Parathyroid adenoma (tissue), 2 donors: Measurements from ENCODE around the gene RNF44.

ENCODE experiments used
- H2AFZ ChIP-seq: fragments of 300-600 bp; sonication (generic); one replicate; pipeline ENCODE4 v1.7.0; 2017; ENCODE audit warnings: antibody characterized with exemption, mild to moderate bottlenecking
- H3K27ac ChIP-seq: fragments of 300-600 bp; sonication (generic); one replicate; pipeline ENCODE4 v1.7.0; 2017
- H3K27me3 ChIP-seq: fragments of 300-600 bp; sonication (generic); one replicate; pipeline ENCODE4 v1.7.0; 2017; ENCODE audit warnings: low read length; ENCODE audit not compliant: control insufficient read depth, insufficient read depth
- H3K36me3 ChIP-seq: fragments of 300-600 bp; sonication (generic); one replicate; pipeline ENCODE4 v1.7.0; 2017; ENCODE audit warnings: low read length; ENCODE audit not compliant: control insufficient read depth, insufficient read depth
- H3K4me1 ChIP-seq: fragments of 300-600 bp; sonication (generic); one replicate; pipeline ENCODE4 v1.7.0; 2017; ENCODE audit warnings: control low read depth
- H3K4me2 ChIP-seq: fragments of 300-600 bp; sonication (generic); one replicate; pipeline ENCODE4 v1.7.0; 2017; ENCODE audit warnings: low read length
- H3K4me3 ChIP-seq: fragments of 300-600 bp; sonication (generic); one replicate; pipeline ENCODE4 v1.7.0; 2017; ENCODE audit warnings: low read depth, low read length
- H3K79me2 ChIP-seq: fragments of 300-600 bp; sonication (generic); one replicate; pipeline ENCODE4 v1.7.0; 2017; ENCODE audit warnings: control low read depth
- H3K9ac ChIP-seq: fragments of 300-600 bp; sonication (generic); one replicate; pipeline ENCODE4 v1.7.0; 2017; ENCODE audit warnings: mild to moderate bottlenecking
- H3K9me3 ChIP-seq: fragments of 300-600 bp; sonication (generic); one replicate; pipeline ENCODE4 v1.7.0; 2017; ENCODE audit warnings: low read length; ENCODE audit not compliant: control insufficient read depth
- CTCF ChIP-seq: fragments of 300-600 bp; sonication (generic); IDR thresholded peaks from one replicate; pipeline ENCODE4 v1.7.0; 2017; ENCODE audit warnings: antibody characterized with exemption, mild to moderate bottlenecking
- donor health status: primary hyperparathyroidism.

Gene RNF44

DNA sequence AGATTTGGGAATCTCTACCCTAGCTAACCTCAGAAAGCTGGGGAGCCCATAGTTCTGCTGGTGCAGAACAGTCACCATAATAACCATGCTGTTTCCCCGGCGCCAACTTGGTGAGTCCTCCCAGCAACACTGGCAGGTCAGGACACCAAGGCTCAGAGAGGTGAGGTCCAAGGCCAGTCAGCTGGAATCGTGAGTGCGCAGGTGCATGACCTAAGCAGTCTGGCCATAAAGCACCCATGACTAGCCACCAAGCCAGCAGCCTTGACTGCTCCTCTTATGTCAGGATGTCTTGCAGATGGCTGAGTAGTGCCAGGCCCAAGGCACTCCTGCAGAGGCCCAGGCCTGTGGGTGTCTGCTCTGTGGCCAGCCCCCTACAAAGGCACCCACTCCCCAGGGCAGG lies 2.6 kb downstream of the RNF44 start:
- no peak for TF ChIP-seq CTCF
- no peaks in the 10 kb centered on the region for H3K9me3 ChIP-seq
- peaks cover 26% of the 10 kb centered on the region for H3K4me1 ChIP-seq
- H3K36me3 ChIP-seq: no peaks in the 10 kb centered on the region
- peak overlapping the region; percentile 98 for H3K27ac ChIP-seq
- H3K4me2 ChIP-seq: peak overlapping the region; percentile 99
- no peaks in the 10 kb centered on the region for H3K27me3 ChIP-seq
- no peak overlapping the region for H3K9ac ChIP-seq
- peak overlapping the region; percentile 100 for H3K4me3 ChIP-seq
- peaks cover 14% of the 10 kb centered on the region for H3K79me2 ChIP-seq
- H2AFZ ChIP-seq: no peak overlapping the region

DNA sequence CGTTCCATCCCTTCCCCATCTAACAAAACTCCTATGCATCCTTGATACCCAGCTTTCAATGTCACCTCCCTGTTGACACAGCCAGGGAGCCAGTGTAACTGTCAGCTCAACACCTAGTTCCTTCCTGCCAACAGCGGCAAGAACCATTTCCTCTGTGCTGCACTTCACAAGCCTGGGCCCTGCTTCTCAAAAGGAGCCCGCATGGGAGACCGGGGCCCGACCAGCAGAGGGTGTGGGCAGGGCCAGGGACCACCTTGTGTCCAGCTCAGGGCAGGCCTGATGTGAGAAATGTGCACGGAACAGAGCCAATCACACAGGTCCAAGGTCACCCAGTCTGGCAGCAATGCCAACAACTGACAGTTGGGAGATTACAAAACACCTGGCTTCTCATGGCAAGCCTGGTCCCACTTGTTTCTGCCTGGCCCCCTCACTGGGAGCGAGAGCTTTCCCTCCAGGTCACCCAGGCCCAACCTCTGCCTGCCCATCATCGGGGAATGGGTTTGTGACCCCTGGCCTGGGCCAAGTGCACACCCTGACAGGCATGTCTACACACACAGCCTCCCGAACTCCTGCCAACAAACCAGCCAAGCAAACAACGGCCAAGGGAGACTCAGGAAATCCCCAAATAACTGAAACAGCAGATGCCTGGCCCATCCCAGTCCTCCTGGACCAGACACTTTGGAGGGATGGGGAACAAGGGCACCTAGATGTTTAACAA lies 3.1 kb downstream of the RNF44 start:
- Histone ChIP-seq H2AFZ (no peak overlapping the region), H3K4me3 (no peak overlapping the region), H3K9me3 (no peaks in the 10 kb centered on the region), H3K4me2 (peak overlapping the region; percentile 23), H3K9ac (no peak overlapping the region), H3K79me2 (peaks cover 14% of the 10 kb centered on the region), H3K27me3 (no peaks in the 10 kb centered on the region), H3K36me3 (no peaks in the 10 kb centered on the region), H3K4me1 (peaks cover 26% of the 10 kb centered on the region), H3K27ac (peak overlapping the region; percentile 98)
- TF ChIP-seq CTCF: no peak

GRCh38 chr5:176533390-176533789 lies 3.8 kb downstream of the RNF44 start:
- H3K36me3 ChIP-seq: no peaks in the 10 kb centered on the region

DNA sequence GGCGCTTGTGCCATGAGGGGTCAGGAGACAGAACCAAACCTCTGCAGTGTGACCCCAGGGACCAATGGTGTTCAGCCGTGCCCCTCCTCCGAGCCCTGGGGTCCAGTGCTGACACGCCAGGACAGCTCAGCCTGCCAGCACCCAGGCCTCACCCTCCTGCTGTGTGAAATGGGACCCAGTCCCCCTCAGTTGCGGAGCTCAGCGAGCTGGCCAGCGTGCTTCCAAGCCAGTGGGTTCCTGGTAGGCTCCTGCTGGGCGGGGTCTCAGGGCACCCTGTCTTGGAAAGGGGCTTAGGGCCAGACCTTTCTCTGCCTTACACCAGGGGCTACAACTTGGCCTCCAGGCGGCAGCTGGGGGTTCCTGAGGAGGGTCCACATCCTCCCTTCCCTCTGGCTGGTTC lies 4.4 kb downstream of the RNF44 start:
- TF ChIP-seq CTCF: no peak
- Histone ChIP-seq H3K27ac (peak overlapping the region; percentile 32), H3K4me1 (peaks cover 21% of the 10 kb centered on the region)

More at GRCh38 chr5:176533390-176533789, 3.8 kb downstream of the RNF44 start:
- Histone ChIP-seq H3K9me3 (no peaks in the 10 kb centered on the region), H3K4me1 (peaks cover 24% of the 10 kb centered on the region), H3K27ac (peak overlapping the region; percentile 32), H3K79me2 (peaks cover 14% of the 10 kb centered on the region), H3K4me3 (no peak overlapping the region), H3K9ac (no peak overlapping the region), H3K4me2 (peak overlapping the region; percentile 3), H3K27me3 (no peaks in the 10 kb centered on the region), H2AFZ (no peak overlapping the region)
- no peak for TF ChIP-seq CTCF

More for the DNA sequence above, 4.4 kb downstream of the RNF44 start:
- H3K79me2 ChIP-seq: peaks cover 14% of the 10 kb centered on the region
- H3K27me3 ChIP-seq: no peaks in the 10 kb centered on the region
- no peak overlapping the region for H3K9ac ChIP-seq
- no peak overlapping the region for H2AFZ ChIP-seq
- no peaks in the 10 kb centered on the region for H3K9me3 ChIP-seq
- H3K36me3 ChIP-seq: no peaks in the 10 kb centered on the region
- H3K4me3 ChIP-seq: no peak overlapping the region
- H3K4me2 ChIP-seq: no peak overlapping the region
